Keratinocyte (primary cell): ENCODE data around the gene LRP10. TPM values are rescaled to one million over a fixed set of nuclear protein-coding genes. Genes with fewer than 3 reads are reported as not detected.
A peak's percentile ranks its signal among the peaks of the same experiment; 100 is the strongest.

ENCODE experiments used
- DNase-seq: peaks from one replicate; pipeline ENCODE4 v3.0.0-alpha.2; 2011; ENCODE audit warnings: low read depth, missing footprints, low spot score
- FAIRE-seq: peaks from 2 replicates; lab custom pipeline; 2011; peaks lifted over from hg19 to GRCh38; lab: Jason Lieb, UNC
- H2AFZ ChIP-seq: 2 replicates; pipeline ENCODE4 v1.6.0; 2012; ENCODE audit warnings: low read length, control low read depth, inconsistent platforms; ENCODE audit not compliant: control insufficient read depth
- H3K27ac ChIP-seq: 2 replicates; pipeline ENCODE4 v1.5.1; 2011; ENCODE audit warnings: low read length; ENCODE audit not compliant: control insufficient read depth, insufficient read depth
- H3K27me3 ChIP-seq: 3 replicates; pipeline ENCODE4 v1.6.0; 2011; ENCODE audit warnings: low read length; ENCODE audit not compliant: control insufficient read depth, insufficient read depth; ENCODE audit errors: extremely low read depth
- H3K36me3 ChIP-seq, 2 experiments: 2 replicates in 1 of 2; 3 replicates in 1 of 2; pipeline ENCODE4 v1.5.1; 2011; ENCODE audit warnings: low read length in 2 of 2, mild to moderate bottlenecking in 1 of 2; ENCODE audit not compliant: control insufficient read depth in 2 of 2, insufficient read depth in 2 of 2; ENCODE audit errors: extremely low read depth in 1 of 2
- H3K4me1 ChIP-seq: 3 replicates; pipeline ENCODE4 v1.5.1; 2011; ENCODE audit warnings: low read length; ENCODE audit not compliant: control insufficient read depth, insufficient read depth; ENCODE audit errors: extremely low read depth
- H3K4me2 ChIP-seq: 3 replicates; pipeline ENCODE4 v1.6.0; 2011; ENCODE audit warnings: low read depth, low read length; ENCODE audit not compliant: control insufficient read depth, insufficient read depth; ENCODE audit errors: extremely low read depth
- H3K4me3 ChIP-seq, 3 experiments: fragments of 200-600 bp in 1 of 3; sonication (generic) in 1 of 3; 2 replicates in 2 of 3; 3 replicates in 1 of 3; pipeline ENCODE4 v1.5.1; 2011 to 2016; ENCODE audit warnings: low read length in 3 of 3, mild to moderate bottlenecking in 3 of 3, control low read depth in 2 of 3, inconsistent platforms in 1 of 3, low read depth in 1 of 3, mixed read lengths in 1 of 3, mixed run types in 1 of 3, moderate library complexity in 1 of 3; ENCODE audit not compliant: control insufficient read depth in 2 of 3, insufficient read depth in 2 of 3; ENCODE audit errors: extremely low read depth in 1 of 3
- H3K79me2 ChIP-seq: 2 replicates; pipeline ENCODE4 v1.6.0; 2012; ENCODE audit warnings: low read length; ENCODE audit not compliant: control insufficient read depth, insufficient read depth
- H3K9ac ChIP-seq: 3 replicates; pipeline ENCODE4 v1.6.0; 2011; ENCODE audit warnings: low read length; ENCODE audit not compliant: control insufficient read depth, insufficient read depth; ENCODE audit errors: extremely low read depth
- H3K9me1 ChIP-seq: 3 replicates; pipeline ENCODE4 v1.6.0; 2011; ENCODE audit warnings: low read length; ENCODE audit not compliant: control insufficient read depth, insufficient read depth; ENCODE audit errors: extremely low read depth
- H3K9me3 ChIP-seq: 2 replicates; pipeline ENCODE4 v1.5.1; 2012; ENCODE audit warnings: low read depth, low read length; ENCODE audit not compliant: control insufficient read depth
- H4K20me1 ChIP-seq: 3 replicates; pipeline ENCODE4 v1.6.0; 2011; ENCODE audit warnings: low read length; ENCODE audit not compliant: control insufficient read depth, insufficient read depth; ENCODE audit errors: extremely low read depth
- CTCF ChIP-seq, 3 experiments: IDR thresholded peaks in 1 of 3; conservative IDR thresholded peaks in 1 of 3; optimal IDR thresholded peaks in 1 of 3; 2 replicates in 2 of 3; 3 replicates in 1 of 3; pipeline versions ENCODE3 to v1.5.1; 2011; ENCODE audit warnings: low read length in 3 of 3, mild to moderate bottlenecking in 3 of 3, moderate library complexity in 2 of 3, control low read depth in 1 of 3, inconsistent platforms in 1 of 3; ENCODE audit not compliant: insufficient read depth in 2 of 3; ENCODE audit errors: extremely low read depth in 1 of 3
- EZH2 ChIP-seq: IDR thresholded peaks from one replicate; pipeline ENCODE4 v1.6.1; 2012; ENCODE audit warnings: inconsistent platforms, mild to moderate bottlenecking, low read length, moderate library complexity
- dilution Hi-C: fragments of 300-500 bp; cut with MboI; formaldehyde crosslinking; loops from one replicate; pipeline ENCODE4 v1.7.0; 2020; ENCODE audit warnings: low sequenced_read_pairs; ENCODE audit not compliant: extremely low pct_ligation_motif_present
- polyA plus RNA-seq, 5 experiments: library from polyadenylated mRNA; depleted of rRNA in 3 of 5; stranded (reverse) in 3 of 5; stranded (forward) in 1 of 5; unstranded in 1 of 5; fragments of >200 nt; gene quantifications; 1 replicate in 1 of 5; 2 replicates in 3 of 5; 3 replicates in 1 of 5; pipeline versions ENCODE4 v1.2.1 to v1.2.3, GENCODE V29; 2011 to 2012; ENCODE audit warnings: missing spikeins in 2 of 5, low read depth in 1 of 5, low replicate concordance in 1 of 5

LRP10 gene
- polyA plus RNA-seq, 1 donor (not counting 4 experiments of a cell fraction or from before 2014, with no cell fraction given) = 36.7 TPM

GRCh38 chr14:22872833-22873520 is 1.4 kb downstream of the LRP10 start:
- Histone ChIP-seq H3K4me2 (peak overlapping the region; percentile 99), H3K4me3 (peak overlapping the region; percentile 88 to 96 (median 95)), H3K9me3 (no peaks in the 10 kb centered on the region), H2AFZ (peak overlapping the region; percentile 85), H3K9ac (peak overlapping the region; percentile 85), H3K27ac (peak overlapping the region; percentile 93), H3K4me1 (peaks cover 20% of the 10 kb centered on the region), H4K20me1 (no peaks in the 10 kb centered on the region), H3K9me1 (no peaks in the 10 kb centered on the region), H3K79me2 (peaks cover 25% of the 10 kb centered on the region), H3K36me3 (peaks cover 35 to 37% of the 10 kb centered on the region in 2 experiments), H3K27me3 (no peaks in the 10 kb centered on the region)
- FAIRE-seq (no peak), DNase-seq (no peak)
- dilution Hi-C loops = no loop called here
- TF ChIP-seq CTCF (optimal IDR thresholded peaks at IDR 0.05 in 1 of 3, IDR thresholded peaks at IDR 0.05 in 1 of 3, conservative IDR thresholded peaks at IDR 0.05 in 1 of 3; ENCODE audit: extremely low read depth in 1 of 3, insufficient read depth in 2 of 3, low read length in 3 of 3) = no peak
- TF ChIP-seq EZH2 = no peak

GRCh38 chr14:22875003-22875747 is 3.6 kb downstream of the LRP10 start:
- Histone ChIP-seq H3K4me1 (peaks cover 20% of the 10 kb centered on the region), H3K27me3 (no peaks in the 10 kb centered on the region), H2AFZ (no peak overlapping the region), H4K20me1 (no peaks in the 10 kb centered on the region), H3K36me3 (peaks cover 42 to 47% of the 10 kb centered on the region in 2 experiments), H3K4me3 (no peak overlapping the region), H3K9ac (no peak overlapping the region), H3K27ac (no peak overlapping the region), H3K4me2 (no peak overlapping the region), H3K9me3 (no peaks in the 10 kb centered on the region), H3K79me2 (peaks cover 25% of the 10 kb centered on the region), H3K9me1 (no peaks in the 10 kb centered on the region)
- dilution Hi-C loops = no loop called here
- FAIRE-seq (no peak), DNase-seq (no peak)
- TF ChIP-seq CTCF (optimal IDR thresholded peaks at IDR 0.05 in 1 of 3, IDR thresholded peaks at IDR 0.05 in 1 of 3, conservative IDR thresholded peaks at IDR 0.05 in 1 of 3; ENCODE audit: extremely low read depth in 1 of 3, insufficient read depth in 2 of 3, low read length in 3 of 3) (no peak), EZH2 (no peak)
